ENCODE results near the gene NF2. TPM values are rescaled to one million over a fixed set of nuclear protein-coding genes. Genes with fewer than 3 reads are reported as not detected.

The NF2 gene
- total RNA-seq, 1 donor from 2014 or later = 67.9 TPM

DNA sequence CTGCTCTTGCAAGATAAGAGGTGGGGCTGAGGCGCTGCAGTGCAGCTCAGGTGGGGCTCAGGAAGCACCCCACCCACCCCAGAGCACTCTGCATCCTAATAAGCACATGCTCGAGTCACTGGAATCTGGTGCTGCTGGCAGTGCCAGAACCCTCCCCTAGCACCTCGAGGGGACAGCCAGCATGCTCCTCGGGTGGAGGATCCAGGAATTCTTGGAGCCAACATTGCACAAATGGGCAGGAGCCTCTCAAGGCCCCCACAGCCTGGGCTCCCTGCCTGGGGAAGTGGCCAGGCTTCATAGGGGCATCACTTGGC, 88.9 kb downstream of the NF2 start:
- Mint-ChIP-seq H3K9me3 (ENCODE audit: unreplicated experiment) (no peaks in the 10 kb centered on the region), H3K4me1 (ENCODE audit: unreplicated experiment) (peaks cover 12% of the 10 kb centered on the region), H3K27ac (ENCODE audit: unreplicated experiment) (no peak overlapping the region), H3K4me3 (ENCODE audit: unreplicated experiment) (no peak overlapping the region), H3K27me3 (ENCODE audit: unreplicated experiment) (no peaks in the 10 kb centered on the region), H3K36me3 (ENCODE audit: unreplicated experiment) (peaks cover 14% of the 10 kb centered on the region)
- DNase-seq (ENCODE audit: extremely low spot score, unreplicated experiment) = no peak
- no peak for TF ChIP-seq CTCF (IDR thresholded peaks at IDR 0.05)

- no peak overlapping the region for H3K27ac Mint-ChIP-seq (ENCODE audit: unreplicated experiment)
- H3K4me3 Mint-ChIP-seq (ENCODE audit: unreplicated experiment) = no peak overlapping the region
- H3K27me3 Mint-ChIP-seq (ENCODE audit: unreplicated experiment) = no peaks in the 10 kb centered on the region
- no peaks in the 10 kb centered on the region for H3K9me3 Mint-ChIP-seq (ENCODE audit: unreplicated experiment)
- peaks cover 12% of the 10 kb centered on the region for H3K4me1 Mint-ChIP-seq (ENCODE audit: unreplicated experiment)
- DNase-seq (ENCODE audit: extremely low spot score, unreplicated experiment) = no peak
- H3K36me3 Mint-ChIP-seq (ENCODE audit: unreplicated experiment) = peaks cover 14% of the 10 kb centered on the region
- TF ChIP-seq CTCF (IDR thresholded peaks at IDR 0.05) = no peak
Measured at GRCh38 chr22:29693161-29693560, 89.7 kb downstream of the NF2 start.

DNA sequence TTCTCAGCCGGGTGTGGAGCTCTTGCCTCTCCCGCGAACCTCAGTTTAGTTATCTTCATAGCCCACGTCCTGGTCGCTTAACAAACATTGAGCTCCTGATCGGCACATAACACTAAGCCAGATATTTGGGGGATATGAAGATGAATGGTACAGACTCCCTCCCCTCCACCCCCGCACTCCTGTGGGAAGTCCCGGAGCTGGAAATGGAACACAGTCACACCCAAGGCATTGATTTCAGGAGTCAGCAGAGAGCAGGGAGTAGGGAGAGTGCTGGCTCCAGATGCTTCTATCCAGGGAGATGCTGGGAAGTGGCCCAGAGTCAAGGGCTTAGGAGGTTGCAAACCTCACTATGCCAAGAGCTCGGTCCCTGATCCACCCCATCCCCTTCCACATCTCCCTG, 90.2 kb downstream of the NF2 start:
- H3K27me3 Mint-ChIP-seq (ENCODE audit: unreplicated experiment) = no peaks in the 10 kb centered on the region
- no peak overlapping the region for H3K27ac Mint-ChIP-seq (ENCODE audit: unreplicated experiment)
- H3K36me3 Mint-ChIP-seq (ENCODE audit: unreplicated experiment) = peaks cover 13% of the 10 kb centered on the region
- H3K4me3 Mint-ChIP-seq (ENCODE audit: unreplicated experiment) = no peak overlapping the region
- peaks cover 10% of the 10 kb centered on the region for H3K4me1 Mint-ChIP-seq (ENCODE audit: unreplicated experiment)
- DNase-seq (ENCODE audit: extremely low spot score, unreplicated experiment) = no peak
- no peak for TF ChIP-seq CTCF (IDR thresholded peaks at IDR 0.05)
- no peaks in the 10 kb centered on the region for H3K9me3 Mint-ChIP-seq (ENCODE audit: unreplicated experiment)

- no peaks in the 10 kb centered on the region for H3K27me3 Mint-ChIP-seq (ENCODE audit: unreplicated experiment)
- no peaks in the 10 kb centered on the region for H3K9me3 Mint-ChIP-seq (ENCODE audit: unreplicated experiment)
- H3K36me3 Mint-ChIP-seq (ENCODE audit: unreplicated experiment) = peaks cover 13% of the 10 kb centered on the region
- DNase-seq (ENCODE audit: extremely low spot score, unreplicated experiment) = no peak
- H3K27ac Mint-ChIP-seq (ENCODE audit: unreplicated experiment) = no peak overlapping the region
- H3K4me1 Mint-ChIP-seq (ENCODE audit: unreplicated experiment) = no peaks in the 10 kb centered on the region
- H3K4me3 Mint-ChIP-seq (ENCODE audit: unreplicated experiment) = no peak overlapping the region
- TF ChIP-seq CTCF (IDR thresholded peaks at IDR 0.05) = no peak
Measured at GRCh38 chr22:29695129-29695926, 91.9 kb downstream of the NF2 start.

- no peak for DNase-seq (ENCODE audit: extremely low spot score, unreplicated experiment)
- Mint-ChIP-seq H3K4me3 (ENCODE audit: unreplicated experiment) (no peak overlapping the region), H3K27me3 (ENCODE audit: unreplicated experiment) (peaks cover 5% of the 10 kb centered on the region), H3K27ac (ENCODE audit: unreplicated experiment) (no peak overlapping the region), H3K36me3 (ENCODE audit: unreplicated experiment) (peaks cover 12% of the 10 kb centered on the region), H3K9me3 (ENCODE audit: unreplicated experiment) (no peaks in the 10 kb centered on the region), H3K4me1 (ENCODE audit: unreplicated experiment) (peaks cover 2% of the 10 kb centered on the region)
- no peak for TF ChIP-seq CTCF (IDR thresholded peaks at IDR 0.05)
Measured at GRCh38 chr22:29697853-29698598, 94.6 kb downstream of the NF2 start.
